SK-N-SH treated with all-trans-retinoic acid at 6 μM for 48 hours (cell line): Measurements from ENCODE around the gene INPP5B.

Experiments
- ATAC-seq: fragments of 200-7000 bp; cut with Tn5 transposase; 3 replicates; pipeline ENCODE4 v1.9.1; 2020; ENCODE audit warnings: mild to moderate bottlenecking, moderate library complexity
- BACH2 ChIP-seq: fragments of 250-450 bp; sonication (Bioruptor Pico); IDR thresholded peaks from 2 replicates; pipeline ENCODE4 v1.9.0; 2021; ENCODE audit warnings: mild to moderate bottlenecking, borderline replicate concordance
- CSDC2 ChIP-seq: fragments of 250-450 bp; sonication (Bioruptor Pico); IDR thresholded peaks from 2 replicates; pipeline ENCODE4 v1.5.0; 2020; ENCODE audit warnings: mild to moderate bottlenecking, moderate library complexity
- CSRNP3 ChIP-seq: fragments of 250-450 bp; sonication (Bioruptor Pico); IDR thresholded peaks from 2 replicates; pipeline ENCODE4 v1.5.1; 2021; ENCODE audit warnings: mild to moderate bottlenecking, moderate library complexity
- ESRRG ChIP-seq: fragments of 250-450 bp; sonication (Bioruptor Pico); IDR thresholded peaks from 2 replicates; pipeline ENCODE4 v1.6.1; 2021; ENCODE audit warnings: mild to moderate bottlenecking
- ISL1 ChIP-seq: fragments of 250-450 bp; sonication (Bioruptor Pico); IDR thresholded peaks from 2 replicates; pipeline ENCODE4 v2.1.2; 2022; ENCODE audit warnings: mild to moderate bottlenecking, moderate library complexity
- OSR1 ChIP-seq: fragments of 250-450 bp; sonication (Bioruptor Pico); IDR thresholded peaks from 2 replicates; pipeline ENCODE4 v1.8.0; 2022; ENCODE audit warnings: moderate library complexity, mild to moderate bottlenecking, inconsistent platforms
- RARB ChIP-seq: fragments of 250-450 bp; sonication (Bioruptor Pico); IDR thresholded peaks from 2 replicates; pipeline ENCODE4 v1.8.0; 2021; ENCODE audit warnings: mild to moderate bottlenecking, moderate library complexity
- SNAI2 ChIP-seq: fragments of 250-450 bp; sonication (Bioruptor Pico); IDR thresholded peaks from 2 replicates; pipeline ENCODE4 v1.5.0; 2020; ENCODE audit warnings: mild to moderate bottlenecking, moderate library complexity
- TCF4 ChIP-seq: fragments of 250-450 bp; sonication (Bioruptor Pico); IDR thresholded peaks from 2 replicates; pipeline ENCODE4 v1.8.0; 2021; ENCODE audit warnings: mild to moderate bottlenecking, moderate library complexity, borderline replicate concordance
- TOX ChIP-seq: fragments of 250-450 bp; sonication (Bioruptor Pico); IDR thresholded peaks from 2 replicates; pipeline ENCODE4 v1.8.0; 2021; ENCODE audit warnings: mild to moderate bottlenecking, moderate library complexity, borderline replicate concordance
- ZC3H10 ChIP-seq: fragments of 250-450 bp; sonication (Bioruptor Pico); IDR thresholded peaks from 2 replicates; pipeline ENCODE4 v1.5.1; 2021; ENCODE audit warnings: mild to moderate bottlenecking, moderate library complexity
- ZFP3 ChIP-seq: fragments of 250-450 bp; sonication (Bioruptor Pico); IDR thresholded peaks from 2 replicates; pipeline ENCODE4 v1.5.0; 2020; ENCODE audit warnings: mild to moderate bottlenecking, moderate library complexity
- ZNF565 ChIP-seq: fragments of 450-650 bp; formaldehyde crosslinking; conservative IDR thresholded peaks from 2 replicates; pipeline ENCODE4 v1.5.0; 2020; ENCODE audit warnings: low read depth, mild to moderate bottlenecking, moderate library complexity
- ZNF8 ChIP-seq: fragments of 450-650 bp; formaldehyde crosslinking; IDR thresholded peaks from 2 replicates; pipeline ENCODE4 v1.5.0; 2020; ENCODE audit warnings: mild to moderate bottlenecking, moderate library complexity
- TF ChIP-seq, protein P1 (sequence below): fragments of 250-450 bp; sonication (Bioruptor Pico); IDR thresholded peaks from 2 replicates; pipeline ENCODE4 v1.5.1; 2020; ENCODE audit warnings: low read depth, mild to moderate bottlenecking, moderate library complexity
- TF ChIP-seq, protein P2 (sequence below): fragments of 250-450 bp; sonication (Bioruptor Pico); IDR thresholded peaks from 2 replicates; pipeline ENCODE4 v1.5.0; 2020; ENCODE audit warnings: mild to moderate bottlenecking, moderate library complexity
- TF ChIP-seq, protein P3 (sequence below): fragments of 250-450 bp; sonication (Bioruptor Pico); IDR thresholded peaks from 2 replicates; pipeline ENCODE4 v1.8.0; 2021; ENCODE audit warnings: low read depth, mild to moderate bottlenecking, moderate library complexity, borderline replicate concordance

The INPP5B gene

GRCh38 chr1:37890378-37891014 is 56.4 kb downstream of the INPP5B start:
- ATAC-seq: peak; percentile 84

DNA sequence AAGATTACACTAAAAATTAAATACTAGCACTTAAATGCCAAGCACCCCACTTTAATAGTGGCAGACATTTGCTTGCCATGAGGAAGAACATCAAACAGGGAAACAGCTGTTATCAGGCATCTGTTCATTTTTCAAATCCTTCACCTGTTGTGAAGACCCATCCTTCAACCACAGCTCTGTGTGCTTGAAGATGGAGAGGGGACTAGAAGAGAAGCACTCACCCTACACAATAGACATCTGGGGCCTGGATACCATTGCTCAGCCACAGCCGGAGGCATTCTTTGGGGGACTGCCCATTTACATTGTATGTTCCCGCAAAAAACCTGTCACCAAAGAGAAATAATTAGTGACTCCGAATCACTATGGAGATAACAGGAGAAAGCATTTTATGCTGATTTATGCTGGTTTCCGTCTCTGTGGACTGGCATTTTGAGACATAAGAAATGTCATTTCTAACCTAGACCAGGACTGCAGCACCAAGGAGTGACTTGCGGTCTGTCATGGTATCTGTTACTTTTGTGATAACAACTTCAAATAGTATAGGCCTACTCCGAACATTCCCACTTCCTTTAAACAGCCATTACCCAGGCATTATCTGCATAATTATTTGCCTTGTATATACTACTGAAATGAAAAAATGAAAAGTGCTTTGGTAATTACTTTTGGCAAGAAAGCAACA is 58.7 kb downstream of the INPP5B start:
- no peak for ATAC-seq
- TF ChIP-seq OSR1 (no peak), ISL1 (CRISPR knock-in tag) (no peak), SNAI2 (CRISPR knock-in tag) (no peak), TOX (CRISPR knock-in tag) (no peak), CSDC2 (CRISPR knock-in tag) (no peak), ZFP3 (CRISPR knock-in tag) (no peak), ZC3H10 (CRISPR knock-in tag) (no peak)
- TF ChIP-seq, protein P1, sequence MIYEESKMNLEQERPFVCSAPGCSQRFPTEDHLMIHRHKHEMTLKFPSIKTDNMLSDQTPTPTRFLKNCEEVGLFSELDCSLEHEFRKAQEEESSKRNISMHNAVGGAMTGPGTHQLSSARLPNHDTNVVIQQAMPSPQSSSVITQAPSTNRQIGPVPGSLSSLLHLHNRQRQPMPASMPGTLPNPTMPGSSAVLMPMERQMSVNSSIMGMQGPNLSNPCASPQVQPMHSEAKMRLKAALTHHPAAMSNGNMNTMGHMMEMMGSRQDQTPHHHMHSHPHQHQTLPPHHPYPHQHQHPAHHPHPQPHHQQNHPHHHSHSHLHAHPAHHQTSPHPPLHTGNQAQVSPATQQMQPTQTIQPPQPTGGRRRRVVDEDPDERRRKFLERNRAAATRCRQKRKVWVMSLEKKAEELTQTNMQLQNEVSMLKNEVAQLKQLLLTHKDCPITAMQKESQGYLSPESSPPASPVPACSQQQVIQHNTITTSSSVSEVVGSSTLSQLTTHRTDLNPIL (CRISPR knock-in tag): no peak

More at GRCh38 chr1:37890378-37891014, 56.4 kb downstream of the INPP5B start:
- TF ChIP-seq ESRRG (CRISPR knock-in tag): no peak
- no peak for TF ChIP-seq SNAI2 (CRISPR knock-in tag)
- TF ChIP-seq ZNF8: no peak
- no peak for TF ChIP-seq RARB (CRISPR knock-in tag)
- TF ChIP-seq, protein P2, sequence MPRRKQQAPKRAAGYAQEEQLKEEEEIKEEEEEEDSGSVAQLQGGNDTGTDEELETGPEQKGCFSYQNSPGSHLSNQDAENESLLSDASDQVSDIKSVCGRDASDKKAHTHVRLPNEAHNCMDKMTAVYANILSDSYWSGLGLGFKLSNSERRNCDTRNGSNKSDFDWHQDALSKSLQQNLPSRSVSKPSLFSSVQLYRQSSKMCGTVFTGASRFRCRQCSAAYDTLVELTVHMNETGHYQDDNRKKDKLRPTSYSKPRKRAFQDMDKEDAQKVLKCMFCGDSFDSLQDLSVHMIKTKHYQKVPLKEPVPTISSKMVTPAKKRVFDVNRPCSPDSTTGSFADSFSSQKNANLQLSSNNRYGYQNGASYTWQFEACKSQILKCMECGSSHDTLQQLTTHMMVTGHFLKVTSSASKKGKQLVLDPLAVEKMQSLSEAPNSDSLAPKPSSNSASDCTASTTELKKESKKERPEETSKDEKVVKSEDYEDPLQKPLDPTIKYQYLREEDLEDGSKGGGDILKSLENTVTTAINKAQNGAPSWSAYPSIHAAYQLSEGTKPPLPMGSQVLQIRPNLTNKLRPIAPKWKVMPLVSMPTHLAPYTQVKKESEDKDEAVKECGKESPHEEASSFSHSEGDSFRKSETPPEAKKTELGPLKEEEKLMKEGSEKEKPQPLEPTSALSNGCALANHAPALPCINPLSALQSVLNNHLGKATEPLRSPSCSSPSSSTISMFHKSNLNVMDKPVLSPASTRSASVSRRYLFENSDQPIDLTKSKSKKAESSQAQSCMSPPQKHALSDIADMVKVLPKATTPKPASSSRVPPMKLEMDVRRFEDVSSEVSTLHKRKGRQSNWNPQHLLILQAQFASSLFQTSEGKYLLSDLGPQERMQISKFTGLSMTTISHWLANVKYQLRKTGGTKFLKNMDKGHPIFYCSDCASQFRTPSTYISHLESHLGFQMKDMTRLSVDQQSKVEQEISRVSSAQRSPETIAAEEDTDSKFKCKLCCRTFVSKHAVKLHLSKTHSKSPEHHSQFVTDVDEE: no peak
- no peak for TF ChIP-seq ZNF565 (CRISPR knock-in tag)
- no peak for TF ChIP-seq BACH2 (CRISPR knock-in tag)
- TF ChIP-seq CSRNP3 (CRISPR knock-in tag): no peak
- no peak for TF ChIP-seq ZC3H10 (CRISPR knock-in tag)
- TF ChIP-seq, protein P3, sequence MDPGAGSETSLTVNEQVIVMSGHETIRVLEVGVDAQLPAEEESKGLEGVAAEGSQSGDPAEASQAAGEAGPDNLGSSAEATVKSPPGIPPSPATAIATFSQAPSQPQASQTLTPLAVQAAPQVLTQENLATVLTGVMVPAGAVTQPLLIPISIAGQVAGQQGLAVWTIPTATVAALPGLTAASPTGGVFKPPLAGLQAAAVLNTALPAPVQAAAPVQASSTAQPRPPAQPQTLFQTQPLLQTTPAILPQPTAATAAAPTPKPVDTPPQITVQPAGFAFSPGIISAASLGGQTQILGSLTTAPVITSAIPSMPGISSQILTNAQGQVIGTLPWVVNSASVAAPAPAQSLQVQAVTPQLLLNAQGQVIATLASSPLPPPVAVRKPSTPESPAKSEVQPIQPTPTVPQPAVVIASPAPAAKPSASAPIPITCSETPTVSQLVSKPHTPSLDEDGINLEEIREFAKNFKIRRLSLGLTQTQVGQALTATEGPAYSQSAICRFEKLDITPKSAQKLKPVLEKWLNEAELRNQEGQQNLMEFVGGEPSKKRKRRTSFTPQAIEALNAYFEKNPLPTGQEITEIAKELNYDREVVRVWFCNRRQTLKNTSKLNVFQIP (CRISPR knock-in tag): no peak
- no peak for TF ChIP-seq TCF4 (CRISPR knock-in tag)

- TF ChIP-seq ISL1 (CRISPR knock-in tag): no peak
- TF ChIP-seq SNAI2 (CRISPR knock-in tag): no peak
- TF ChIP-seq, protein P3 (CRISPR knock-in tag): no peak
- TF ChIP-seq CSDC2 (CRISPR knock-in tag): no peak
- ATAC-seq: no peak
These were observed 62.7 kb downstream of the INPP5B start for GRCh38 chr1:37884145-37884544.

- TF ChIP-seq ZNF8: no peak
- no peak for TF ChIP-seq BACH2 (CRISPR knock-in tag)
- TF ChIP-seq ISL1 (CRISPR knock-in tag): no peak
- TF ChIP-seq OSR1: no peak
- TF ChIP-seq ZNF565 (CRISPR knock-in tag): no peak
- no peak for TF ChIP-seq TOX (CRISPR knock-in tag)
- no peak for ATAC-seq
These were observed 63.2 kb downstream of the INPP5B start for GRCh38 chr1:37883671-37884070.
